ENCODE results near the gene CEP112. TPM values are rescaled to one million over a fixed set of nuclear protein-coding genes. Genes with fewer than 3 reads are reported as not detected.
"Not testable (repeated sequence)": the region's sequence is repeated elsewhere in the genome, so short reads cannot be mapped to it uniquely, and the experiment has no call there.

The CEP112 gene
- polyA plus RNA-seq, 2 donors = 1.6 to 3.1 TPM

- H3K9me3 ChIP-seq (ENCODE audit: control insufficient read depth in 2 of 2, insufficient read depth in 1 of 2, low read depth in 1 of 2, low read length in 1 of 2) = no peaks in the 10 kb centered on the region
- no peaks in the 10 kb centered on the region for H3K27me3 ChIP-seq (ENCODE audit: control insufficient read depth in 1 of 2, insufficient read depth in 2 of 2, low read length in 2 of 2)
- 75 to 76% methylated on average over 5 of the region's 5 CpGs for WGBS, 2 donors
- no peak overlapping the region for H3K4me3 ChIP-seq (ENCODE audit: low read depth in 1 of 2, low read length in 2 of 2)
- no peak overlapping the region for H3K27ac ChIP-seq (ENCODE audit: low read depth in 2 of 2, low read length in 1 of 2)
- H3K36me3 ChIP-seq (ENCODE audit: control insufficient read depth in 2 of 2, insufficient read depth in 2 of 2, low read length in 1 of 2) = no peaks in the 10 kb centered on the region
- no peaks in the 10 kb centered on the region for H3K4me1 ChIP-seq (ENCODE audit: control insufficient read depth in 2 of 2, insufficient read depth in 2 of 2, low read length in 1 of 2)
Measured at GRCh38 chr17:65786479-65786878, 405.5 kb downstream of the CEP112 start.

DNA sequence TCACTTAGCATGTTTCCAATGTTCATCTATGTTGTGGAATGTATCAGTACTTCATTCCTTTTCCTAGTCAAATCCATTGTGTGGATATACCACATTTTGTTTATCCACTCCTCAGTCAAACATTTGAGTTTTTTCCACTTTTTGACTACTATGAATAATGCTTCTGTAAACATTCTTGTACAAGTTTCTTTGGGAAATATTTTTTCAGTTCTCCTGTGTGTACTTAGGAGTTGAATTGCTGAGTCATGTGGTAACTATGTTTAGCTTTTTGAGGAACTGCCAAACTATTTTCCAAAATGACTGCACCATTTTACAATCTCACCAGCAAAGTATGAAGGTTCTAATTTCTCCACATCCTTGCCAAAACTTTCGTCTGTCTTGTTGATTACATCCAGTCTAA lies 406.8 kb downstream of the CEP112 start:
- no peaks in the 10 kb centered on the region for H3K36me3 ChIP-seq (ENCODE audit: control insufficient read depth in 2 of 2, insufficient read depth in 2 of 2, low read length in 1 of 2)
- no peaks in the 10 kb centered on the region for H3K27me3 ChIP-seq (ENCODE audit: control insufficient read depth in 1 of 2, insufficient read depth in 2 of 2, low read length in 2 of 2)
- no peaks in the 10 kb centered on the region for H3K4me1 ChIP-seq (ENCODE audit: control insufficient read depth in 2 of 2, insufficient read depth in 2 of 2, low read length in 1 of 2)
- no peaks in the 10 kb centered on the region for H3K9me3 ChIP-seq (ENCODE audit: control insufficient read depth in 2 of 2, insufficient read depth in 1 of 2, low read depth in 1 of 2, low read length in 1 of 2)
- H3K27ac ChIP-seq (ENCODE audit: low read depth in 2 of 2, low read length in 1 of 2) = no peak overlapping the region
- H3K4me3 ChIP-seq (ENCODE audit: low read depth in 1 of 2, low read length in 2 of 2) = no peak overlapping the region
- 0 to 13% methylated on average over 1 of the region's 1 CpG for WGBS, 2 donors

DNA sequence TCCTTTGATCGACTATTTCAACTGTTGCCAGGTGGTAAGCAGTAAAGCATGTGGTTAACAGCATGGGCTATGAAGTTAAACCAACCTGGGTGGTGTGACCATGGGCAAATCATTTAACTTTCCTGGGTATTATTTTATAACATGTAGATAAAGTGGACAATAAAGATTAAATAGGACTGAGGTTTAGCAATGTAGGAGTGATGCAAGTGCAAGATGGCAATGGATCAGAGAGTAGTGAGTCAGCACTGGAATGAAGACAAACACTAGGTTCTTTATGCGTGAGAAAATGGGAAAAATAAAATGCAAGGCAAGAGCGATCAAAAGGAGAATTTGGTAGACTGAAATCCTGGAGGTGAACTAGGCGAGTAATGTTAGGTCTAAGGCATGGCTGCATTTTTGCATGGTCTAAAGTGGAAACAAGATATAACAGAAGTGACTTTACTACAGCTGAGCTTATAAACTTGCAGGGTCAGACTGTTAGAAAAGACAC lies 408.0 kb downstream of the CEP112 start:
- 48 to 61% methylated on average over 4 of the region's 4 CpGs for WGBS, 2 donors
- peak overlapping the region in 1 of 2 donors; percentile 50 for H3K27ac ChIP-seq (ENCODE audit: low read depth in 2 of 2, low read length in 1 of 2)
- no peaks in the 10 kb centered on the region for H3K4me1 ChIP-seq (ENCODE audit: control insufficient read depth in 2 of 2, insufficient read depth in 2 of 2, low read length in 1 of 2)
- peak overlapping the region in 1 of 2 donors; percentile 7 for H3K4me3 ChIP-seq (ENCODE audit: low read depth in 1 of 2, low read length in 2 of 2)
- H3K36me3 ChIP-seq (ENCODE audit: control insufficient read depth in 2 of 2, insufficient read depth in 2 of 2, low read length in 1 of 2) = no peaks in the 10 kb centered on the region
- no peaks in the 10 kb centered on the region for H3K27me3 ChIP-seq (ENCODE audit: control insufficient read depth in 1 of 2, insufficient read depth in 2 of 2, low read length in 2 of 2)
- H3K9me3 ChIP-seq (ENCODE audit: control insufficient read depth in 2 of 2, insufficient read depth in 1 of 2, low read depth in 1 of 2, low read length in 1 of 2) = no peaks in the 10 kb centered on the region

- WGBS, 2 donors = 39 to 44% methylated on average over 1 of the region's 1 CpG
- H3K4me1 ChIP-seq (ENCODE audit: control insufficient read depth in 2 of 2, insufficient read depth in 2 of 2, low read length in 1 of 2) = not testable (repeated sequence)
Measured at GRCh38 chr17:65782104-65782706, 409.7 kb downstream of the CEP112 start.

GRCh38 chr17:65780111-65780510 lies 411.8 kb downstream of the CEP112 start:
- Histone ChIP-seq H3K4me1 (ENCODE audit: control insufficient read depth in 2 of 2, insufficient read depth in 2 of 2, low read length in 1 of 2) (peaks cover 0 to under 1% of the 10 kb centered on the region in 2 donors), H3K27ac (ENCODE audit: low read depth in 2 of 2, low read length in 1 of 2) (no peak overlapping the region), H3K4me3 (ENCODE audit: low read depth in 1 of 2, low read length in 2 of 2) (no peak overlapping the region), H3K36me3 (ENCODE audit: control insufficient read depth in 2 of 2, insufficient read depth in 2 of 2, low read length in 1 of 2) (no peaks in the 10 kb centered on the region), H3K27me3 (ENCODE audit: control insufficient read depth in 1 of 2, insufficient read depth in 2 of 2, low read length in 2 of 2) (no peaks in the 10 kb centered on the region), H3K9me3 (ENCODE audit: control insufficient read depth in 2 of 2, insufficient read depth in 1 of 2, low read depth in 1 of 2, low read length in 1 of 2) (no peaks in the 10 kb centered on the region)
- 70 to 81% methylated on average over 1 of the region's 1 CpG for WGBS, 2 donors

More at GRCh38 chr17:65782104-65782706, 409.7 kb downstream of the CEP112 start:
- H3K9me3 ChIP-seq (ENCODE audit: control insufficient read depth in 2 of 2, insufficient read depth in 1 of 2, low read depth in 1 of 2, low read length in 1 of 2); H3K36me3 ChIP-seq (ENCODE audit: control insufficient read depth in 2 of 2, insufficient read depth in 2 of 2, low read length in 1 of 2); H3K27ac ChIP-seq (ENCODE audit: low read depth in 2 of 2, low read length in 1 of 2); H3K27me3 ChIP-seq (ENCODE audit: control insufficient read depth in 1 of 2, insufficient read depth in 2 of 2, low read length in 2 of 2); H3K4me3 ChIP-seq (ENCODE audit: low read depth in 1 of 2, low read length in 2 of 2): not testable (repeated sequence)

GRCh38 chr17:65776890-65777289 lies 415.0 kb downstream of the CEP112 start:
- Histone ChIP-seq H3K36me3 (ENCODE audit: control insufficient read depth in 2 of 2, insufficient read depth in 2 of 2, low read length in 1 of 2) (no peaks in the 10 kb centered on the region), H3K27ac (ENCODE audit: low read depth in 2 of 2, low read length in 1 of 2) (no peak overlapping the region), H3K27me3 (ENCODE audit: control insufficient read depth in 1 of 2, insufficient read depth in 2 of 2, low read length in 2 of 2) (no peaks in the 10 kb centered on the region), H3K4me1 (ENCODE audit: control insufficient read depth in 2 of 2, insufficient read depth in 2 of 2, low read length in 1 of 2) (peaks cover 0 to 2% of the 10 kb centered on the region in 2 donors), H3K4me3 (ENCODE audit: low read depth in 1 of 2, low read length in 2 of 2) (no peak overlapping the region), H3K9me3 (ENCODE audit: control insufficient read depth in 2 of 2, insufficient read depth in 1 of 2, low read depth in 1 of 2, low read length in 1 of 2) (no peaks in the 10 kb centered on the region)
- 71 to 81% methylated on average over 3 of the region's 3 CpGs for WGBS, 2 donors

DNA sequence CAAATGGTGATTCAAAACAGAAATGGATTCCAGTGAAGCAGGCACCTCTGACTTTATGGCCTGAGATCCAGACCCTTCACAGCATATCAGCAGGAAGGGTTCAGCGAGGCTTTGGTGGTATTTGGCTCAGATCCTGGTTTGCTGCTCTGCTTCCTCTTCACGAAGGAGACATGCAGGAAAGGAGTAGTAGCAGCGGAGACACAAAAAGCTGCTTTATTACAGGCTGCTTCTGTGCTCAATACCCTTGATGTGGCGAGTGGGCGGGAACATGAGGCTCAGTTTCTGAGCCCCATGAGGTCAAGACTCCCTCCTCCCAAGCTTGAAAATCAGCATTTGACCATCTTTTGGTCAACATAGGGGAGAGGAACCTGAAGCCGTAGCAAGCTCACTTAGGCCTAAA lies 417.1 kb downstream of the CEP112 start:
- H3K27ac ChIP-seq (ENCODE audit: low read depth in 2 of 2, low read length in 1 of 2) = no peak overlapping the region
- H3K27me3 ChIP-seq (ENCODE audit: control insufficient read depth in 1 of 2, insufficient read depth in 2 of 2, low read length in 2 of 2) = no peaks in the 10 kb centered on the region
- H3K36me3 ChIP-seq (ENCODE audit: control insufficient read depth in 2 of 2, insufficient read depth in 2 of 2, low read length in 1 of 2) = no peaks in the 10 kb centered on the region
- H3K4me3 ChIP-seq (ENCODE audit: low read depth in 1 of 2, low read length in 2 of 2) = no peak overlapping the region
- 79 to 88% methylated on average over 6 of the region's 6 CpGs for WGBS, 2 donors
- H3K9me3 ChIP-seq (ENCODE audit: control insufficient read depth in 2 of 2, insufficient read depth in 1 of 2, low read depth in 1 of 2, low read length in 1 of 2) = no peaks in the 10 kb centered on the region
- peaks cover 0 to 2% of the 10 kb centered on the region in 2 donors for H3K4me1 ChIP-seq (ENCODE audit: control insufficient read depth in 2 of 2, insufficient read depth in 2 of 2, low read length in 1 of 2)

GRCh38 chr17:65772989-65773388 lies 418.9 kb downstream of the CEP112 start:
- Histone ChIP-seq H3K36me3 (ENCODE audit: control insufficient read depth in 2 of 2, insufficient read depth in 2 of 2, low read length in 1 of 2) (no peaks in the 10 kb centered on the region), H3K4me3 (ENCODE audit: low read depth in 1 of 2, low read length in 2 of 2) (no peak overlapping the region), H3K27me3 (ENCODE audit: control insufficient read depth in 1 of 2, insufficient read depth in 2 of 2, low read length in 2 of 2) (no peaks in the 10 kb centered on the region), H3K4me1 (ENCODE audit: control insufficient read depth in 2 of 2, insufficient read depth in 2 of 2, low read length in 1 of 2) (peaks cover 0 to 2% of the 10 kb centered on the region in 2 donors), H3K9me3 (ENCODE audit: control insufficient read depth in 2 of 2, insufficient read depth in 1 of 2, low read depth in 1 of 2, low read length in 1 of 2) (no peaks in the 10 kb centered on the region), H3K27ac (ENCODE audit: low read depth in 2 of 2, low read length in 1 of 2) (no peak overlapping the region)
- WGBS, 2 donors = 68 to 84% methylated on average over 6 of the region's 6 CpGs

- Histone ChIP-seq H3K4me3 (ENCODE audit: low read depth in 1 of 2, low read length in 2 of 2) (no peak overlapping the region), H3K27me3 (ENCODE audit: control insufficient read depth in 1 of 2, insufficient read depth in 2 of 2, low read length in 2 of 2) (no peaks in the 10 kb centered on the region), H3K9me3 (ENCODE audit: control insufficient read depth in 2 of 2, insufficient read depth in 1 of 2, low read depth in 1 of 2, low read length in 1 of 2) (no peaks in the 10 kb centered on the region), H3K27ac (ENCODE audit: low read depth in 2 of 2, low read length in 1 of 2) (no peak overlapping the region), H3K4me1 (ENCODE audit: control insufficient read depth in 2 of 2, insufficient read depth in 2 of 2, low read length in 1 of 2) (peaks cover 0 to 2% of the 10 kb centered on the region in 2 donors), H3K36me3 (ENCODE audit: control insufficient read depth in 2 of 2, insufficient read depth in 2 of 2, low read length in 1 of 2) (no peaks in the 10 kb centered on the region)
Measured at GRCh38 chr17:65771704-65772103, 420.2 kb downstream of the CEP112 start.

GRCh38 chr17:65763786-65764185 lies 428.1 kb downstream of the CEP112 start:
- no peaks in the 10 kb centered on the region for H3K27me3 ChIP-seq (ENCODE audit: control insufficient read depth in 1 of 2, insufficient read depth in 2 of 2, low read length in 2 of 2)
- no peaks in the 10 kb centered on the region for H3K36me3 ChIP-seq (ENCODE audit: control insufficient read depth in 2 of 2, insufficient read depth in 2 of 2, low read length in 1 of 2)
- no peak overlapping the region for H3K4me3 ChIP-seq (ENCODE audit: low read depth in 1 of 2, low read length in 2 of 2)
- H3K9me3 ChIP-seq (ENCODE audit: control insufficient read depth in 2 of 2, insufficient read depth in 1 of 2, low read depth in 1 of 2, low read length in 1 of 2) = no peaks in the 10 kb centered on the region
- H3K27ac ChIP-seq (ENCODE audit: low read depth in 2 of 2, low read length in 1 of 2) = no peak overlapping the region
- WGBS, 2 donors = 63 to 94% methylated on average over 1 of the region's 1 CpG
- H3K4me1 ChIP-seq (ENCODE audit: control insufficient read depth in 2 of 2, insufficient read depth in 2 of 2, low read length in 1 of 2) = no peaks in the 10 kb centered on the region
